ENCODE results near the gene STARD3.
"Not testable (repeated sequence)": the region's sequence is repeated elsewhere in the genome, so short reads cannot be mapped to it uniquely, and the experiment has no call there.

STARD3 gene

DNA sequence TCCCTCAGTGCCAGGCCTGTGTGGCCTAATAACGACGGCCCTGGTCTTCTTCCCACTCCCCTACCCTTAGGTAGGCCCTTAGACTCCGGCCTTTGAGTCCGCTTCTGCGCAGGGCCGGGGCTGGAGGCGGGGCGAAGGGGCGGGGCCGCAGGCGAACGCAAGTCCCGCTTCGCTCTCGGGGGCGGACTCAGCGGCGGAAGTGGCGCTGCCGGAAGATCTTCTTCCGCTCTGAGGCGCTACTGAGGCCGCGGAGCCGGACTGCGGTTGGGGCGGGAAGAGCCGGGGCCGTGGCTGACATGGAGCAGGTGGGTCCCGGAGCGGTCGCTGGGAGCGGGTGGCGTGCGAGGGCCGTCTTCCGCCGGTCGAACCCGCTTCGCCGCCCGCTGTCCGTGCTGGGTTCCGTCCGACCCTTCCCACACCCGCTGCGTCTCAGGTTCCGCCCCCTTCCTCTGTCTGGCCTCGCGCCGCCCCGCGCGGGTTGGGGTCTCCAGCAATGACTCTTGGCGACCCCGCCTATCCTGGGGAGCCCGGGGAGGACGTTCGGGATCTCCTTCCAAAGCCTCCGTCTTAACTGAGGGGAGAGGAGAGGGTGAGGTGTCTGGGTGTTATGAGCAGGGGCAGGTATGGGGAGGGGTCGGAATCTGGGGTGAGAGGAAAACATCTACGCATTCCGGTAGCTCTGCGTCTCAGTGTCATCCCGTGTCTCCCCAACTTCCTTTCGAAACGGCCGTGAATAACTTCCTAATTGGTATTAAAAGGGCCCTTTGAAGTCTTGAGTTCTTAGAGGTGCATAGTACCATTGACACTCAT, at the start of gene STARD3:
Gene STARD3 (plus strand): TSS at position 218 of the 810 bp plus-strand sequence. CDS start 16,388 bp downstream, outside the sequence.
- peak; percentile 44 to 93 for DNase-seq

DNA sequence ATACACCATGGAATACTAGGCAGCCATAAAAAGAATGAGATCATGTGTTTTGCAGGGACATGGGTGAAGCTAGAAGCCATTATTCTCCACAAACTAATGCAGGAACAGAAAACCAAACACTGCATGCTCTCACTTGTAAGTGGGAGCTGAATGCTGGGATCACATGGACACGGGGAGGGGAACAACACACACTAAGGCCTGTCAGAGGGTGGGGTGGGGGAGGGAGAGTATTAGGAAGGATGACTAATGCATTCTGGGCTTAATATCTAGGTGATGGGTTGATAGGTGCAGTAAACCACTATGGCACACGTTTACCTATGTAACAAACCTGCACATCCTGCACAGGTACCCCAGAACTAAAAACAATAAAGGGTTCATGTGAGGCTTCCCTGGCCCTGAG, 46.8 kb upstream of the STARD3 start:
- not testable (repeated sequence) for DNase-seq

DNA sequence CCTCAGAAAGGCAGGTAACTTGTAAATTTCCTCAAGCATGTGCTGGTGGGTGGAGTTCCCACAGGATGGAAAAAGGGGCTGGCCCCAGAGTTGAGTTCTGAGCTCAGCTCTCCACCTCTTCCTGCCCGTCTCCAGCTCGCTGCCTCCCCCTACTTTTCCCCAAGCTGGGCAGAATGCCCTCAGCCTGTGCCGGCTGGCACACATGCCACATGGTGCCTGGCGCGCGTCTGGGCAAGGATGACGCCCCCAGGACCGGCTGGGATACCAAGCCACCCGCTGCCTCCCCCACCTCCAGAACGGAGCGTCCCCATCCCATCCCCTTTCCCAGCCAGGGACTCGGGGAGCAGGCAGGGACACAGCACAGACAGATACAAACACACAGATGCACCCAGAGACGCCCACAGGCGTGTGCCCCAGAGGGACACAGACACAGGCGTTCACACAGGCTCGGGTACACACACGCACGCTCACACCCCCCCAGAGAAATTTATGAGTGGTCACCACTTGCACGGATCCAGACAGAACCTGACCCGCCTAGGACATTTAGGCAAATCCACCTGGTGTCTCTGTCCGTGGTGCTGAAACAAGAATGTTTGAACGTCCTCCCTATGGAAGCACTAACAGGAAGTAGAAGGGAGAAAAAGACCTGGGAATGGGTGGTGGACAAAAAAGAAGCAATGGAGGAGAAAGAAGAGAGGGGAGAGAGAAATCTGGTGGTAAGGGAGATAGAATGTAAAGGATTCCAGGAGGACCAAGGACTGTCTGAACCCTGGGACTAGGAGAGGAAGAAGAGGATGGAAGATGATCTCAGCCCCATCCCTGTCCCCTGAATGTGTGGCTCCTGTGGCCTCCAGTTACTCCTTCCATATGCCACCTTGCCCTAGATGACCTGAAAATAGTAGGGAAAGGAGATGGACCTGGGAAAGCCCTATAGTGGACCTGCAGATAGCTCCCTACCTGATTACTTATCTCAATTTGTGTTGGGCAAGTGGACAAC, 44.7 kb upstream of the STARD3 start:
- DNase-seq = peak; percentile 36 to 67

DNA sequence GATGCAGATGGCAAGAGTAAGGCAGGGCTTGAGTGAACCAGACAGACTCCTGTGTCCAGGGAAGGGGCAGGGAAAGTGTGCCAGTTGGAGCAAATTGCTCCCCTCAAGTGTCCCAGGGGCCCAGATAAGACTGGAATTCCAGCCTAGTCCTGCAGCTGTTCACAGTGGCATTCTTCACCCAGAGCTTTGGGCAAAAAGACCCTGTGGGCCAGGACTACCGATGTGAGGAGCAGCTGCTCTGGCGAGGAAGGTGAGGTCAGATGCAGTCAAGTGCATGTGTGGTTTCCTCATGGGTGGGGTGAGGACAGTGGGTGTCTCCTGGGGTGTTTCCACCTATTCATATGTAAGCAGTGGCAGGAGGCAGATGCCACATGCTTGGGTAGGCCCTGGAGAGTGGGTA, 43.6 kb upstream of the STARD3 start:
- DNase-seq = no peak

DNA sequence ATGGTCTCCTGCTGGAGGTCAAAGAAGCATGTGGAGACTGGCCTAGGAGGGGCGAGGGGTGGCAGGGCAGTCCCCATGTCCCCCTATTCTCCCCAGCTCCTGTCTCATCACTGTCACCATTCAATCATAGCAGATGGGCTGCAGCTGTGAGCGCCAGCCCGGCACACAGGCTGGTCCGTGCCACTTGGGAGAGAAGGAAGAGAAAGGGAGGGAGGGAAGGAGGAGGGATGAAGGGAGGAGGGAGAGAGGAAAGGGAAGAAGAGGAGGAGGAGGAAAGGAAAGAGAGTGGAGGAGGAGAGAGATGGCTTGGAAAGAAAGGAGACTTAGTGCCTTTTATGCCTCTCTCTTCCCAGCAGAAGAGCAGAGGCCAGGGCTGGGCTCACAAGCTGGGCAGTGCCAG, 41.6 kb upstream of the STARD3 start:
- no peak for DNase-seq

DNA sequence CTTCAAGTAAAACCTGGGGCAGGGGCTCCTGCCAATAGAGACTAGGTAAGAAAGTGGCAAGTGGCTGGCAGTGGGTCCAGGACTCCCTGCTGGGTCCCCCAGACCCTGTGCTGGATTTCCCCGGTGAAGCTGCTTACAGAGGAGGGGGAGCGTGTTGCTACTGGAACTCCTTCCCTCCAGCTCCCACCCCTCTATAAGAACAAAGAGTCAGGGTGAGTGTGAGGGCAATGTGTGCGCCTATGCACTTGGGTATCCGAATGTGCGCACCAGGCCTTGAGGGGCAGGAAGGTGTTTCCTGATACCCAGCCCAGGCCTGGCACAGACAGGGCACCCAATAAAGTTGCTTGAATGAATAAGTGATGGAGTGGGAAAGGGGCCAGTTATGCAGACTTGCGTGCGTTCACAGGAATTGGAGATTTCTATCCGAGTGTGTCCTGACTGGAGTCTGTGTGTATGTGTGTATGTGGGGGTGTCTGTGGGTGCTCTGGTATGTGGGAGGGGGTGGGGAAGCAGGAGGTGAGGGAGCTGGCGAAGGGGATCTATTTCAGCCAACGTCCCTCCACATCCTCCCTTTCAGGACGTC, 40.9 kb upstream of the STARD3 start:
- no peak for DNase-seq

DNA sequence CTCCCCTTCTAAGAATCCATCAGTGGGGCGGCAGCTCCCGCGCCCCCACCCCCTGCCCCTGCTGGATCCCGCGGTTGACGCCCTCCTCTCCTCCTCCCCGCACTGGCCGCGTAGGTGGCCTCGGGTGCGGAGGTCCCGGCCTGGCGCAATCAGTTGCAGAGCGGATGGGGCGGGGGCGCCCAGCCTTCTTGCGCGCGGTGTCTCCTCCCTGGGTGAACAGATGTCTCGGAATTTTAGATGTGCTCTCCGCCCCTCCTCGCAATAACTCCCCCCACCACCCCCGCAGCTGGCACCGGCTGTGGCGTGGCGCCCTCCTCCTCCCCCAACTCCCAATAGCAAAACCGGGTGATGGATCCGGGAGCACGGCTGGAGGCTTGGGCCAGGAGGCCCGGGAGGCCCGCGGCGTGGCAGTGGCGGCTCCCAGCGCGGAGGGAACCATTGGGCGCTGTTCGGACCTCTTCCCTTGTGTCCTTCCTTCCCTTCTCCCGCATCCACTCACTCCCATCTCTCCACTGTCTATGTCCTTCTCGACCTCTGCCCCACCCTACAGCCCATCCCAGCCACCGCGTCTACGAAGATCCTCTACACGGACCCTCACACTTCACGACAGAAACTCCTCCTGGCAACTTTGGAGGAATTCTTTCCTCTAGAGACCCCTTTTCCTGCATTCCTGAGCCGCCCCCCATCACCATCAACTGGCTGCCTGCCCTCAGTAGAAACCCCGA, 40.2 kb upstream of the STARD3 start:
- DNase-seq = no peak

DNA sequence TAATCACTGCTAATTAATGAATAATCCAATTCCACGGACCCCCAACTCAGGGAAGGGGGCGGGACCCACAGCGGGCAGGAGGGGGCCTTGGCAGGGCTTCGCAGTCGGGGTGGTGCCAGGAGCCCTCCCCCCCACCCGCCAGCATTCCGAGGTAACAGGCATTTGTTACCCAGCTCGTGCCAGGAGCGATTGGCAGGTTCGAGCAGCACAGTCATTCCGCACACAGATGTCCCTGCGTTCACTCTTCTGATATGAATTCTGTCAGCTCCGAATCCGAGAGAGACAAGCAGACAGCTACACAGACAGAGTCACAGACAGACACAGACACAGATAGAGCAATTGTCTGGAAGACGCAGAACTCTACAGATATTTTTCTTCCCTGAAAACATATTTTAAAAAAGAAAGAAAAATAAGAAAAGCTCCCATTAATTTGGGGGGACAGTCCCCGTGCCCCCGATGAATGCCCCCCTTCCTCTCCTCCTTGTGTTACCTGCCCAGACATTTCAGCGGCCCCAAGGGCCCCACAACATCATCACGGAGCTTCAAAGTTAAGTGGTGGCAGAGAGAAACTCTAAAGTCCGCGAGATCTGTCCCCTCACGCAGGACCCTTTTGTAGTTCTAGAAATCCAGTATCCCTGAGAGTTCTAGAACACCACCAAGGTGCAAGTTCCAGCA, 39.4 kb upstream of the STARD3 start:
- DNase-seq = peak in 1 of 2 experiments; percentile 30

DNA sequence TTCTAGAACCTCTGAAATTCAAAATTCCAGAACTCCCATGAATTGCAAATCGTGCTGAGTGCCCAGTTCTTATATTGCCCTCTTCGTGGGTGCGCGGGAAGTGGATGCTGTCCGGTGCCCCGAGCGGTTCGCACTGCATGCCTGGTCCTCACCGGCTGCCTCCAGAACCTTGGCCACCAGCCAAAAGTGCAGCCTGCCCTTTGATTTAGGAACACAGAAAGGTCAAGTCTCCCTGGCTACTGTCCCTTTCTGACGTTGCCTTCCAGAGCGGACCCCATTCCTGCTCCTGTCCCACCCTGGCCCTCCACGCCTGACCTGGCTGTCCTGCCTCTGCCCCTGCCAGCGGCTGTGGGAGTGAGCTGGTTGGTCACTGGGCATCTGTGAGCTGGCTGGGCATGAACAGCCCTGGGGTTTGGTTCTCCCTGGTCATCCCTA, 38.9 kb upstream of the STARD3 start:
- DNase-seq = peak in 1 of 2 experiments; percentile 15

DNA sequence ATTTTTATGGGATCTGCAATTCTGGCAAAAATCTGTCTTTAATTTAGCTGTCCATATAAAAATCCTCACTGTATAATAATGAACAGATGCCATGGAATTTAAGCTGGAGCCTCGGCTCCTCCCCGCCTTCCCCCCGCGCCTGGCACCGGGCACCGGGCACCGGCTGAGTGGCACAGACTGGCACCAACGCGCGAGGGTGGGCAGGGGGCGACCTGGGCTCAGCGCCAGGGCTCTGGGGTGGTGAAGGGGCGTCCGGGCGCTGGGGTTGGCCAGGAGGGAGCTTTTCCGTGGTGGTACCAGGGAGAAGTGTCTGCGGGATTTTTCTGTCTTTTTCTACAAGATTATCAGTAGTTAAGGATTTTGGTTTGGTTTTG, 38.3 kb upstream of the STARD3 start:
- DNase-seq = no peak

DNA sequence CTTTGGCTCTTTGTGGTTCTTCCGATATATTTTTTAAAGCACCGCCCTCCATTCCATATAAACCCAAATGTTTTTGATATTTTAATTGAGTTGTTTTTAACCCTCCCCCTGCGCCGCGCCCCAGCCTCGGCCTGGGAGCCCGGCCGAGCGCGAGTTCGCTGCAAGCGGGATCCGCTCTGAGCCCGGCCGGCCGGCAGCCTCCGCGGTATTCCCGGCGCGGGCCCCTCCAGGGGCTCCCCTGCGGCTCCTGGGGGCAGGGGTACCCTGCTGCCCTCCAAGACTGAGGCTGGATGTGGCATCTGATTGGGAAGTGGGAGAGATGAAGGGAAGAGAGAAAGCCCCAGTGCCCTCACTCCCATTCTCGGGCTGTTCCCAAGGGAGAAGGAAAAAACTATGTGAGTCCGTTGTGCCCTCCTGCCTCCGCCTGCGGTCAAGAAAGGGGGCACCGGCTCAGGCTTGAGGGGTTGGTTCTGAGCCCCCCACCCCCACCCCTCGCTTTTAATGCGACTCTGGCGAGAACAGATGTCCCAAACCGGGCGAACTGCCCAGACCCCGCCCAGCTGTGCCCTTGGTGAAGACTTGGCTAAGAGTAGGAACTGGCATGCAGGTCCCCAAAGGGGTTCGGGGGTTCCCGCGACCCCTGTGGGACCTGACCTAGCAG, 37.8 kb upstream of the STARD3 start:
- DNase-seq = peak in 1 of 2 experiments; percentile 34

DNA sequence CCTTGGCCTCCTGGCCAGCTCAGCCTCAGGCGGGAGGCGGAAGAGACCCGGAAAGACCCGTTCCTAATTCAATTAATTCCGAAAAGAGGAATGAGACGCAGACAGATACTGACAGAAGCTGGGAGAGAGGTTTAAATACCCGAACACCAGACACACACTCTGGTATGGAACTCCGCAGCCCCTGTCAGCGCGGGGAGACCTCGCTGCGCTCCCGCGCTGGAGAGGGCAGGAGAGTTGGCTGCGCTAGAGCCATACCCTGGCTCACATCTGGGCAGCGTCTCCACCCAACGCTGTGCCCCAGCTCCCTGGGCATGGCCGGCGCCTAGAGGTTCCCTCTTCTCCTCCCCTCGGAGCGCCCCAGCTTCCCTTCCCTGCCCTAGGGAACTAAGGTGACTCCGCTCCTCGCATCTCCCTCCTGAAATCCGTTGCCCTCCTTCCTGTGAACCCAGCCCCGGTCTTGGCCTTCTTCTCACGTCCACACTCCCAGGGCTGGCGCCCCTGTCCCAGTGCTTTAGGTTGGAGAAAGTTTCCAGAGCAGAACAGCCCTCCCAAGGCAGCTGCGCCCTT, 37.2 kb upstream of the STARD3 start:
- DNase-seq = peak in 1 of 2 experiments; percentile 23

DNA sequence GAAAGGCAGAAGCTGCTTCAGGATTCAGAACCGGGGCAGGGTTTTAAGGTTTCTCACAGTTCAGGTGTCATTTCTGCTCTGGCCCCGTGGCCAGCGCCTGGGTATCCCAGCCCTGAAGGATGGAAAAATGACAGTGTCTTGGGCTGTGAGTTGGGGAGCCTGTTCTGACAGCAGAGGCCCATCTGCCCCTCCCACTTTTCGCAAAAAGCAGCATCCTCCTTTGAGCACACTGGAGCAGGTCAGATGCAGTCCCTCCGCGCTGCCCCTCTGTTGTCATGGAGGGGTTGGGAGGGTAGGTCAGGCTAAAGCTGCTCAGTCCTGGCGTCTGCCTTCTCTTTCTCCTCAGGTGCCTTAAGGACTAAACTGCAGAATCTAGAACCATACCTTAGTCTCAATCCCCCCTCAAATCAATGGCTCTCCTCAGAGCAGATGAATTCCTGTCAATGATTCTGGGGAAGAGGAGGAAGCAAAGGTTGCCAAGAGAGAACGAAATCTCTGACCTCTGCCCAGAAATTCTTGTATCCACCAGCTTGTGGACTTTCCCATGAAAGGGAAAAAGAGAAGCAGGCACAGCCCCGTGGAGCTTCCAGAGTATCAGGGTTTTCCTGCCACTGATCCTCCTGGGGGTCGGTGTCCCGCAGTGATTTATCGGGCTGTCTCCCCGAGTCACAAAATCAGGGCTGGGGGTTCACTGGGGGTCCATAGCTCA, 36.5 kb upstream of the STARD3 start:
- DNase-seq = no peak

DNA sequence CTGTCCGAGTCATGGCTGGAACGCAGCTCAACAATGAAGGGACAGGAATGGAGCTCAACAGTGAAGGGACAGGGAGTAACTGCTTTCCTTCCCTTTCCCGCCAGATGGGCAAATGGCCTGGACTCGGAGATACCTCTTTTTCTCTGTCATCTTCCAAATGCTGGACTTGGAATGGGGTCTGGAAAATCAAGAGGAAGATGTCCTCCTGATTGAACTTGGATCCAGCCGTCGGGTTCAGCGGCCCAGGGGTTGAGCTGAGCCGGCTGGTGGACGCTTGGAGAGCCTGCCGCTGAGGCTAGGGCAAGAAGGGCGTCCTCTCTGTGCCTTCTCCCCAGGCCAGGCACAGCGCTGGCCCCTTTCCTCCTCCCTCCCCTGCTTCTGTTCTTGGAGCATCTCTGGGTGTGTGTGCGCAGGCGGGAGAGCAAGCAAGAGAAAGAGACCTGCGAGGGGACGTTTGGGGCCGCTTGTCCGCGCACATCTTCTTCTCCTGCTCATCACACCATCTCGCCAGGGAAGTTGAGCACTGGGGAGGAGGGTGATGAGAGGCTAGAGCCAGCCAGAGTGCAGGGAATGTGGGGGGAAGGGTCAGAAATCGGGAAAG, 35.8 kb upstream of the STARD3 start:
- no peak for DNase-seq

DNA sequence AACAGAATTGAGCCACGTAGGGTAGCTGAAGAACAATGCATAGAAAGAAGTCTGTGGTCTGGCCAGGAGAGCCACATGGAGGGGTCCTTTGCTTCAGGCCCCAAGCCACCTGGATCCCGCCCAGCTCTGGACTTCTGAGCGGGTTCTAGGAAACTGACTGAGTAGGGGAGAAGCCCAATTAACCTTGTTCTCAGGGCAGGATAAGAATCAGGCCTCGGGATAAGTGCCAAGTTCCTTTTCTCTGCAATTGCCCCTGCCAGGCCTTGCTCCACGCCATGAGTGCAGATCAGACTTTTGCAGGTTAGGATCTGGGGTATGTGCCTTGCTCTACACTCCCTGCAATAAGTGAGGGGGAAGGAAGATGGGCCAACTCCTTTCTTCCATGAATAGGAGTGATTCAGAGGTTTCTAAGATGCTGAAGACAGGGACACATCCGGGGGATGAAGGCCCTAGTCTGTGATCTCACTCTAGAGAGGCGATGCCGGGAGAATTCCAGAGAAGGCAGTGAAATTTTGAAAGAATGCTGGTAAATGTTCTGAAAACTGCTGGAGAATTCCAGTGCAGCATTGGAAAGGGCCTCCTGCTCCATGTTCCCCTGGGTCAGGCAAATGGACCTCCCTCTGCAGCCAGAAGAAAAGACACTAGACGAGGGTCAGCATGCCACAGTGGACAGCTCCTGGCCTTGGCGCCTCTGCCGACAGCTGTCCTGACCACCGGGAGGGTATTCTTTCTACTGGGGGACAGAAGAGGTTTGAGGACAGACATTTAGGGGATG, 35.0 kb upstream of the STARD3 start:
- no peak for DNase-seq

DNA sequence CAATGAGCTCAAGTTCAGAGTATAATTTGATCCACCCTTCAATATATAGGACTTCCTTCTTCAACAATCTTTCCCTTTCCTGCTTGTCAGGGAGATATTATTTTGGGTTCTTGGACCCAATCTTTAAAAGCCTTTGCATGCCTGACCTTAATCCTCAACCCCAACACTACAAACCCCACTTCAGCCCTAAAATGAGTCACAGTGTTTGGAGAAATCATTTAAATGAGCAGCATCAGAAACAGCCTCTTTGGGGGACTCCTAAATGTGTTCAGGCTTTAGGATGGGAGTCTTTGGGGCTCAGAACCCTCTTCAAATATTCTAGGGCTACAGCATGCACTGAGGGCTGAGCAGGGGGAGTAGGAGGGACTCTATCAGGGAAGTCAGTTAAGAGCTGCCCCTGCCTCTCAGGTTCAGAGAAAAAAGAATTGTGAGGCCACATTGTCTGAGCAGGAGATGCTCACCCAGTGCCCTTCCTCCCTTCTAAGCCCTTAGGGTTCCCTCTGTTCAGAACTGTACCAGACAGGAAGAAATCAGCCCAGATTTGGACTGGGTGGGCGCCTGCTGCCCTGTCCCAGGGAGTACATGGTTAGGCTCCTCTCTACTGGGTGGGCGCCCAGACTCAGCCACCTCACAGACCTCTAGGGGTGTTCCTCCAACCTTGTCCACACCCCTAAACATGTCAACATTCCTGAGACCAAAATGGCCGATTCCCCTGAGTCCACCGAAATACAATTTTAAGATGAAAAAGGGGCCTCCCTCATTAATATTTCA, 34.2 kb upstream of the STARD3 start:
- no peak for DNase-seq

DNA sequence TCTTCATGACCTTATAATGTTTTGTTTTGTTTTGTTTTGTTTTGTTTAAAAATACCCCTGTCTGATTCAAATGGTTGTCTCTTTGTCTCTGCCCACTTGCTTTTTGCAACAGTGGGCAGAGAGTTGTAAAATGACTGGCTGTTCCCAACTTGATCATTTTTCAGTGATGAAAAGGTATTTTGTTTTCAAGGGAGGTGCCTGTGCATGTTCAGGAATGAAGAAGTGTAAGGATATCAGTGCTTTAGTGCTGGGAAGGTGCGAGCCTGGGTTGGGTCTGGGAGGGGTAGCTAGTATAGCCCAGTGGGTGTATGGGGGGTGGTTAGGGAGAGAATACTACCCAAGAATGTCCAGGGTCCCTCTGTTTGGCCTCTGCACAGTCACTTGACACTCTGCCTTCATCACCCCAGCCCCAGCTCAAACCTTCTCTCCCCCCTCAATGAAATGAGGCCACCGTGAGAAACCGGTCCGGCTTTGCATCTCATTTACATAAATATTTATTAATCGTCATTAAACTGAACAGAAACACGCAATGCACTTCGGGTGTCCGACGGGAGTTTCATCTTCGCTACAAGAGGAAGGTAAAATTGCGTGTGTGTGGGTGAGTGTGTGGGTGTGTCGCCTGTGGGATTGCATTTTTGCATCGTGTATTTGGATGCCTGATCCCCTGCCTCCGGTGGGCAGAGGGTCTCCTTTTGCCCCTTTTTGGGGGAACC, 33.5 kb upstream of the STARD3 start:
- peak in 1 of 2 experiments; percentile 18 for DNase-seq

Data from NCI-H526 (cell line).